ENCODE data around the gene SORCS2. TPM values are rescaled to one million over a fixed set of nuclear protein-coding genes. Genes with fewer than 3 reads are reported as not detected.

The SORCS2 gene
- total and polyA plus RNA-seq, 2 of the 8 experiments (the other 6 are each of a cell fraction or from before 2014, with no cell fraction given), result 0.36 to 1.8 TPM

- no peak for TF ChIP-seq EP300 (IDR thresholded peaks at IDR 0.05; ENCODE audit: borderline replicate concordance in 1 of 2, low read depth in 2 of 2, low read length in 2 of 2)
Measured at GRCh38 chr4:7747062-7747385, 554.7 kb downstream of the SORCS2 start (continued).
